ENCODE results near the gene PUM2. TPM values are rescaled to one million over a fixed set of nuclear protein-coding genes. Genes with fewer than 3 reads are reported as not detected.

Gene PUM2
- total and polyA plus RNA-seq, 2 of the 8 experiments (the other 6 are each of a cell fraction or from before 2014, with no cell fraction given): 46.6 to 114 TPM

- H2AK5ac ChIP-seq (ENCODE audit: low read depth, low read length): no peak overlapping the region
- H2AFZ ChIP-seq (ENCODE audit: low read length): no peak overlapping the region
- H3K9me3 ChIP-seq (ENCODE audit: insufficient read depth in 2 of 2, low read depth in 1 of 2, low read length in 1 of 2): no peaks in the 10 kb centered on the region
- H4K5ac ChIP-seq (ENCODE audit: insufficient read length, low read depth, low read length): no peak overlapping the region
- peaks cover 0 to 6% (median 1%) of the 10 kb centered on the region in 4 experiments; a peak in 4 of 8 replicates for H3K36me3 ChIP-seq (ENCODE audit: control insufficient read depth in 2 of 4, insufficient read depth in 4 of 4, low read length in 3 of 4)
- no peak overlapping the region for H4K91ac ChIP-seq (replicated peaks; ENCODE audit: insufficient read length, low read length)
- no peak overlapping the region for H2BK120ac ChIP-seq (replicated peaks; ENCODE audit: low read depth, low read length)
- H2BK20ac ChIP-seq (ENCODE audit: low read length): no peak overlapping the region
- peaks cover 16 to 32% of the 10 kb centered on the region in 2 experiments for H4K20me1 ChIP-seq (replicated peaks in 1 of 2; ENCODE audit: control insufficient read depth in 1 of 2, insufficient read depth in 2 of 2, low read length in 2 of 2)
- CTCF ChIA-PET (ENCODE audit: partially characterized antibody): interaction anchor here (0.7 to 5.8 kb wide), 12 partner anchors 10 to 205 kb away, joined by 3 to 36 read pairs (median 4); no protein-coding TSS in a partner anchor
- peaks cover 4 to 20% (median 12%) of the 10 kb centered on the region in 4 experiments for H3K4me1 ChIP-seq (replicated peaks in 1 of 4; ENCODE audit: control insufficient read depth in 3 of 4, insufficient read depth in 4 of 4, low read length in 3 of 4)
- peaks cover 12% of the 10 kb centered on the region; the same call in 1 of the 2 replicates for H3K23me2 ChIP-seq (ENCODE audit: low read depth, low read length)
- H3K4ac ChIP-seq (replicated peaks; ENCODE audit: insufficient read length, low read depth, low read length): no peak overlapping the region
- no peak overlapping the region for H3K56ac ChIP-seq (replicated peaks; ENCODE audit: insufficient read length, low read depth, low read length)
- H3K27ac ChIP-seq (ENCODE audit: low read depth, low read length): no peak overlapping the region
- H3K9ac ChIP-seq (replicated peaks in 1 of 4; ENCODE audit: extremely low read depth in 1 of 4, low read depth in 3 of 4, low read length in 3 of 4): no peak overlapping the region
- H3K14ac ChIP-seq (ENCODE audit: insufficient read length): no peak overlapping the region
- H3K79me1 ChIP-seq (ENCODE audit: low read depth, low read length): peaks cover 39% of the 10 kb centered on the region
- H2BK5ac ChIP-seq (ENCODE audit: low read depth, low read length): no peak overlapping the region
- no peak overlapping the region for H3K18ac ChIP-seq (ENCODE audit: extremely low read depth, low read length)
- WGBS, 2 experiments (ENCODE audit: extremely low coverage in 1 of 2, insufficient coverage in 1 of 2, insufficient read length in 1 of 2, insufficient replicate concordance in 2 of 2, low coverage in 1 of 2, low lambda C conversion rate in 2 of 2, missing lambda C conversion rate in 1 of 2): 87% methylated on average over 3 of the region's 3 CpGs; no CpG with 5 or more reads in 1 of the 2 experiments
- H3K23ac ChIP-seq (ENCODE audit: insufficient read length): no peak overlapping the region
- H4K8ac ChIP-seq (ENCODE audit: extremely low read depth, insufficient read depth, low read length): no peak overlapping the region
- peaks cover 0 to 1% (median under 1%) of the 10 kb centered on the region in 4 experiments; a peak in 1 of 7 replicates for H3K27me3 ChIP-seq (replicated peaks in 1 of 4; ENCODE audit: control insufficient read depth in 3 of 4, extremely low read depth in 1 of 4, insufficient read depth in 3 of 4, low read length in 3 of 4)
- H3K79me2 ChIP-seq (ENCODE audit: control insufficient read depth in 1 of 2, insufficient read depth in 2 of 2, low read length in 2 of 2): peaks cover 10 to 72% of the 10 kb centered on the region in 2 experiments
- H3K4me3 ChIP-seq (ENCODE audit: extremely low read depth in 1 of 4, insufficient read depth in 2 of 4, low read depth in 3 of 4, low read length in 4 of 4): no peak overlapping the region
- H2BK12ac ChIP-seq (ENCODE audit: low read depth, low read length): no peak overlapping the region
- no peak overlapping the region for H3K4me2 ChIP-seq (ENCODE audit: insufficient read depth in 1 of 2, low read depth in 2 of 2, low read length in 2 of 2)
- TF ChIP-seq BRCA1 (IDR thresholded peaks at IDR 0.05; ENCODE audit: low read depth, low read length) (no peak), HDAC2 (IDR thresholded peaks at IDR 0.05; ENCODE audit: borderline replicate concordance in 1 of 2, low read depth in 2 of 2, low read length in 2 of 2) (no peak), EP300 (IDR thresholded peaks at IDR 0.05; ENCODE audit: borderline replicate concordance in 1 of 2, low read depth in 2 of 2, low read length in 2 of 2) (no peak), RXRA (IDR thresholded peaks at IDR 0.05; ENCODE audit: insufficient read depth, low read depth, low read length) (no peak), TAF7 (optimal IDR thresholded peaks at IDR 0.05; ENCODE audit: borderline replicate concordance, low read depth, low read length) (no peak), KDM1A (IDR thresholded peaks at IDR 0.05; ENCODE audit: borderline replicate concordance, low read length) (no peak), SIN3A (conservative IDR thresholded peaks at IDR 0.05 in 1 of 2, IDR thresholded peaks at IDR 0.05 in 1 of 2; ENCODE audit: low read depth in 1 of 2, low read length in 2 of 2) (no peak)
- FAIRE-seq (no peak), DNase-seq (ENCODE audit: low read depth in 1 of 2, low spot score in 2 of 2) (no peak)
- POLR2A ChIA-PET (ENCODE audit: partially characterized antibody): interaction anchor here (0.8 to 2.7 kb wide), 8 partner anchors 10 to 114 kb away, joined by 3 to 12 read pairs (median 4); no protein-coding TSS in a partner anchor
- no peak overlapping the region for H2BK15ac ChIP-seq (ENCODE audit: low read length)
Observed at GRCh38 chr2:20220806-20221554, 129.7 kb downstream of the PUM2 start.

All from H1 (cell line).